Fibroblast of lung (primary cell): ENCODE data around the gene MPRIP. TPM values are rescaled to one million over a fixed set of nuclear protein-coding genes. Genes with fewer than 3 reads are reported as not detected.

Source experiments
- DNase-seq, 2 donors: peaks; one replicate each; pipeline versions ENCODE4 v3.0.0 to v3.0.0-alpha.2; 2010; ENCODE audit warnings: low read depth in 2 of 2
- H2AFZ ChIP-seq: 2 replicates; pipeline ENCODE4 v1.5.1; 2012; ENCODE audit warnings: low read length, control low read depth, inconsistent platforms
- H3K27ac ChIP-seq: 2 replicates; pipeline ENCODE4 v1.5.1; 2011; ENCODE audit warnings: low read length, control low read depth; ENCODE audit not compliant: insufficient read depth
- H3K27me3 ChIP-seq: 2 replicates; pipeline ENCODE4 v1.5.1; 2011; ENCODE audit warnings: mild to moderate bottlenecking, low read length; ENCODE audit not compliant: control insufficient read depth, insufficient read depth
- H3K36me3 ChIP-seq: 2 replicates; pipeline ENCODE4 v1.5.1; 2011; ENCODE audit warnings: low read length; ENCODE audit not compliant: control insufficient read depth, insufficient read depth
- H3K4me1 ChIP-seq: 2 replicates; pipeline ENCODE4 v1.5.1; 2011; ENCODE audit warnings: low read length; ENCODE audit not compliant: control insufficient read depth, insufficient read depth; ENCODE audit errors: extremely low read depth
- H3K4me2 ChIP-seq: 2 replicates; pipeline ENCODE4 v1.5.1; 2011; ENCODE audit warnings: low read length, control low read depth; ENCODE audit not compliant: insufficient read depth; ENCODE audit errors: extremely low read depth
- H3K4me3 ChIP-seq, 4 experiments: fragments of 200-600 bp in 1 of 4; sonication (generic) in 1 of 4; replicated peaks in 1 of 4; 2 replicates each; pipeline ENCODE4 v1.5.1; 2011 to 2016; ENCODE audit warnings: low read length in 4 of 4, low read depth in 3 of 4, mild to moderate bottlenecking in 3 of 4, control low read depth in 2 of 4, inconsistent platforms in 1 of 4, mixed read lengths in 1 of 4; ENCODE audit not compliant: insufficient read depth in 1 of 4; ENCODE audit errors: control extremely low read depth in 1 of 4
- H3K79me2 ChIP-seq: 2 replicates; pipeline ENCODE4 v1.5.1; 2012; ENCODE audit warnings: mild to moderate bottlenecking, low read length, inconsistent platforms; ENCODE audit not compliant: control insufficient read depth, insufficient read depth
- H3K9ac ChIP-seq: 2 replicates; pipeline ENCODE4 v1.5.1; 2011; ENCODE audit warnings: mild to moderate bottlenecking, low read length, control low read depth; ENCODE audit not compliant: insufficient read depth
- H3K9me3 ChIP-seq: 2 replicates; pipeline ENCODE4 v1.5.1; 2012; ENCODE audit warnings: low read depth, low read length; ENCODE audit not compliant: control insufficient read depth, insufficient read depth
- H4K20me1 ChIP-seq: 2 replicates; pipeline ENCODE4 v1.5.1; 2011; ENCODE audit warnings: low read length; ENCODE audit not compliant: control insufficient read depth, insufficient read depth; ENCODE audit errors: extremely low read depth
- EZH2 ChIP-seq: IDR thresholded peaks from 2 replicates; pipeline ENCODE4 v1.5.1; 2012; ENCODE audit warnings: low read length, control low read depth, mild to moderate bottlenecking; ENCODE audit errors: missing control alignments
- polyA plus RNA-seq, 2 donors: library from polyadenylated mRNA; depleted of rRNA in 1 of 2; stranded (reverse) in 1 of 2; unstranded in 1 of 2; fragments of >200 nt; gene quantifications; 2 replicates each; pipeline ENCODE4 v1.2.1, GENCODE V29; 2011 to 2012; ENCODE audit warnings: missing spikeins in 1 of 2
- total RNA-seq: library from RNA; depleted of rRNA; stranded (reverse); fragments of >200 nt; gene quantifications from 2 replicates; pipeline ENCODE4 v1.2.1, GENCODE V29; 2014
- TF ChIP-seq, protein P1 (sequence below), 2 donors: IDR thresholded peaks in 1 of 2; conservative IDR thresholded peaks in 1 of 2; 1 replicate in 1 of 2; 2 replicates in 1 of 2; pipeline ENCODE4 v1.5.1; 2011 to 2012; ENCODE audit warnings: low read length in 2 of 2, control low read depth in 1 of 2, inconsistent platforms in 1 of 2, low read depth in 1 of 2, mild to moderate bottlenecking in 1 of 2

The MPRIP gene
- total and polyA plus RNA-seq, 2 donors (not counting 1 experiment from before 2014, with no cell fraction given): 104 to 124 TPM

DNA sequence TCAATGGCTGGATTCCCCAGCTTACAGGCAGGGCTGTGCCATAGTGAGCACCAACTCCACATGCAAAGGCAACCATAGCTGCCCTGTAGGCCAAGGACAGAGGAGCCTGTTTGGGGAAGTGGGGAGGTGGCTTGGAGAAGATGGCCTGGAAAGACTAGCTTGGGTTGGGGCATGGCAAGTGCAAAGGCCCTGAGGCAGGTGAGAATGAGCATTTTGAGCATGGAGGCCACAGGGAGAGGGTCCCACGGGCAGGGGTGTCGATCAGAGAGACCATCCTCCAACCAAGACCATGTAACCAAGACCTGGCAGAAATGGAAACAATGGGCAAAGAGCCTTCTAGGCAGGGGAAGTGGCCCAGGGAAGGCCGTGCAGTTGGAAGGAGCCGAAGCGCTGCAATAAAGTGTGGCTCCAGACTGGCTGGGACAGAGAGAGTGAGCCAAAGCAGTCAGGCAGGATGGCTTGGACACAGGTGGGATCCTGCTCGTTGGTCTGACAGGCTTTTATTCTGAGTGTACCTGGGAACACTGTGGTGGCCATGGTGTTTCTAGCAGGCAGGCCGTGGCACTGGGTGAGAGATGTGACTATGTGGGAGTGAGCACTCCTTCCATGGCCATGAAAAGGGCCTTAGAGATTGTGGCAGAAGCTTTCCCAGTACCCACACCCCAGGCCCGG, 24.8 kb upstream of the MPRIP start:
- Histone ChIP-seq H3K4me2 (no peak overlapping the region), H3K9me3 (no peaks in the 10 kb centered on the region), H3K4me3 (no peak overlapping the region), H3K36me3 (no peaks in the 10 kb centered on the region), H4K20me1 (no peaks in the 10 kb centered on the region), H3K27ac (no peak overlapping the region), H3K79me2 (no peaks in the 10 kb centered on the region), H2AFZ (no peak overlapping the region), H3K4me1 (no peaks in the 10 kb centered on the region), H3K27me3 (peaks cover 3% of the 10 kb centered on the region), H3K9ac (no peak overlapping the region)
- TF ChIP-seq, protein P1, sequence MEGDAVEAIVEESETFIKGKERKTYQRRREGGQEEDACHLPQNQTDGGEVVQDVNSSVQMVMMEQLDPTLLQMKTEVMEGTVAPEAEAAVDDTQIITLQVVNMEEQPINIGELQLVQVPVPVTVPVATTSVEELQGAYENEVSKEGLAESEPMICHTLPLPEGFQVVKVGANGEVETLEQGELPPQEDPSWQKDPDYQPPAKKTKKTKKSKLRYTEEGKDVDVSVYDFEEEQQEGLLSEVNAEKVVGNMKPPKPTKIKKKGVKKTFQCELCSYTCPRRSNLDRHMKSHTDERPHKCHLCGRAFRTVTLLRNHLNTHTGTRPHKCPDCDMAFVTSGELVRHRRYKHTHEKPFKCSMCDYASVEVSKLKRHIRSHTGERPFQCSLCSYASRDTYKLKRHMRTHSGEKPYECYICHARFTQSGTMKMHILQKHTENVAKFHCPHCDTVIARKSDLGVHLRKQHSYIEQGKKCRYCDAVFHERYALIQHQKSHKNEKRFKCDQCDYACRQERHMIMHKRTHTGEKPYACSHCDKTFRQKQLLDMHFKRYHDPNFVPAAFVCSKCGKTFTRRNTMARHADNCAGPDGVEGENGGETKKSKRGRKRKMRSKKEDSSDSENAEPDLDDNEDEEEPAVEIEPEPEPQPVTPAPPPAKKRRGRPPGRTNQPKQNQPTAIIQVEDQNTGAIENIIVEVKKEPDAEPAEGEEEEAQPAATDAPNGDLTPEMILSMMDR (conservative IDR thresholded peaks at IDR 0.05 in 1 of 2, IDR thresholded peaks at IDR 0.05 in 1 of 2; ENCODE audit: low read depth in 1 of 2, low read length in 2 of 2): no peak
- no peak for TF ChIP-seq EZH2
- no peak for DNase-seq

DNA sequence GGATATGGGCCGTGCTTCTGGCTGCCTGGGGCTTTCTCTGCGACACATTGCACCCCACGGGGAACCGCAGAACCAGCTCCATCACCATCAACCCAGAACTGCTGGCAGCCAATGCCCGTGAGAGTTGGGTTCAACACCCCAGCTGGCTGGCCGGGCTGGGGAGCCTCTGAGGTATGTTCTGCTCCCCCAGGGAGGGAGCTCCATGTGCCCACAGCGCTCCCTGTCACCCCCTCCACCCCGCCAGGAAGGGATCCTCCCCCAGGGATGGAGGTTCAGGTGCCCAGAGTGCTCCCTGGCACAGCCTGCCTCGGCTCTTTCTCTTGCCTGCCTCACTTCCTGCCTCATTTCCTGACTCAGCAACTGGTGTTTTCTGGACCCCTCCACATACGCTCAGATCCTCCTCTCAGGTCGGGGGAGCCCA, 24.2 kb upstream of the MPRIP start:
- Histone ChIP-seq H3K27me3 (peaks cover 6% of the 10 kb centered on the region), H3K4me2 (no peak overlapping the region), H3K4me1 (no peaks in the 10 kb centered on the region), H3K79me2 (no peaks in the 10 kb centered on the region), H2AFZ (no peak overlapping the region), H3K9ac (no peak overlapping the region), H4K20me1 (no peaks in the 10 kb centered on the region), H3K27ac (no peak overlapping the region), H3K36me3 (no peaks in the 10 kb centered on the region), H3K9me3 (no peaks in the 10 kb centered on the region), H3K4me3 (no peak overlapping the region)
- TF ChIP-seq EZH2: no peak
- TF ChIP-seq, protein P1 (conservative IDR thresholded peaks at IDR 0.05 in 1 of 2, IDR thresholded peaks at IDR 0.05 in 1 of 2; ENCODE audit: low read depth in 1 of 2, low read length in 2 of 2): no peak
- DNase-seq: no peak

DNA sequence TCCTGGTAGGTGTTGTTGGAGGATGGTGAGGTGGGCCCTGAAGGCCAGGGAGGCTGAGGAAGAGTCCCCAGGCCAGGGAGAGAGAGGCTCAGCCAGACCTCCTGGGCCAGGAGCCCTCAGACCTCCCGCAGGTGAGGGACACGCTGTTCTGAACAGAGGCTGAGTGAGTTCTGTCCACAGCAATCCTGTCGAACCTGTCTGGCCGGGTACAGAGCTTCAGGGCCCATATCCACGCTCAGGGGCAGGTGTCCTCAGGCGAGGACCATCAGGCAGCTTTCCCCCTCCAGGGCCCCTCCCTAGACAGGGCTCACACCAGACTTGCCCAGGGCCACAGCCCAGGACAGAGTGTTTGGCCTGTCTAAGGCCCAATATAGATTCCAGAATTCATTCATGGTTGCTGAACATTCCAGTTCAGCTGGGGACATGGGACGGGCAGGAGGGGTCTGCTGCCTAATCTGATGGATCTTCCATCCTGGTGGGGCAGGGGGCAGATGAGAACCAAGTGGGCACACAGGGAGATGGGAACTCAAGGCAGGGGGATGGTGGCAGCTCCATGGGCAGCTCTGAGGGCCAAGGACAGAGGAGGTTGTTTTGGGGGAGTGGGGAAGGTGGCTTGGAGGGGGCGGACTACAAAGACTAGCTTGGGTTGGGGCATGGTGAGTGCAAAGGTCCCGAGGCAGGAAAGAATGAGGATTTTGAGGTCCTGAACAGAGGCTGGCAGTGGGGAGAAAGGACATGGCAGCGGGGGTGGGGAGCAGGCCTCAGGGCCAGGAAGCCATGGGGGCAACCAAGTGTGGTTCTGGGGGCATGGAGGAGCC, 23.4 kb upstream of the MPRIP start:
- no peak for DNase-seq
- no peaks in the 10 kb centered on the region for H4K20me1 ChIP-seq
- H3K4me3 ChIP-seq: no peak overlapping the region
- H3K4me1 ChIP-seq: no peaks in the 10 kb centered on the region
- peaks cover 7% of the 10 kb centered on the region for H3K27me3 ChIP-seq
- no peak overlapping the region for H3K4me2 ChIP-seq
- H2AFZ ChIP-seq: no peak overlapping the region
- no peaks in the 10 kb centered on the region for H3K36me3 ChIP-seq
- H3K79me2 ChIP-seq: no peaks in the 10 kb centered on the region
- H3K9ac ChIP-seq: no peak overlapping the region
- no peak overlapping the region for H3K27ac ChIP-seq
- no peaks in the 10 kb centered on the region for H3K9me3 ChIP-seq
- TF ChIP-seq EZH2: no peak
- TF ChIP-seq, protein P1 (conservative IDR thresholded peaks at IDR 0.05 in 1 of 2, IDR thresholded peaks at IDR 0.05 in 1 of 2; ENCODE audit: low read depth in 1 of 2, low read length in 2 of 2): no peak
